Hair follicular keratinocyte (primary cell): ENCODE data around the gene RNU7-1. TPM values are rescaled to one million over a fixed set of nuclear protein-coding genes. Genes with fewer than 3 reads are reported as not detected.

ENCODE experiments used
- total RNA-seq: library from RNA; depleted of rRNA; stranded (reverse); fragments of >200 nt; gene quantifications from 2 replicates; pipeline ENCODE4 v1.2.3, GENCODE V29; 2015

The RNU7-1 gene
- total RNA-seq: not detected in 2 replicates

DNA sequence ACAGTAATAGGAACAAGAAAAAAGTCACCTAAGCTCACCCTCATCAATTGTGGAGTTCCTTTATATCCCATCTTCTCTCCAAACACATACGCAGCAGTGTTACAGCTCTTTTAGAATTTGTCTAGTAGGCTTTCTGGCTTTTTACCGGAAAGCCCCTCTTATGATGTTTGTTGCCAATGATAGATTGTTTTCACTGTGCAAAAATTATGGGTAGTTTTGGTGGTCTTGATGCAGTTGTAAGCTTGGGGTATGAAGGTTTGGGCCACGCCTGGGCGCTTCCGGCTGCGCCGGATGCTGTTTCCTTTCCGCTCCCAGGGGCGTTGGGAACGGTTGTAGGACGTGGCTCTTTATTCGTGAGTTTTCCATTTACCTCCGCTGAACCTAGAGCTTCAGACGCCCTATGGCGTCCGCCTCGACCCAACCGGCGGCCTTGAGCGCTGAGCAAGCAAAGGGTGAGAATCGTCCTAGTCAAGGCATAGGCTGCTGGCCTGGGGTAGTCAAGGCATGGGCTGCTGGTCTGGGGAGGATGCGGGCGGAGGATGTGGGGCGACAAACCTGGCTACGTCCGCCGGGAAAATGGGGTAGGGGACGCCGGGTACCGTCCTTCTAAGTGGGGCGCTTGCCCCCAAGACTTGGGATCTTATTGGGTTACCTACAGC is at the start of gene RNU7-1, which contains the start of gene C12orf57:
Gene RNU7-1, plus strand, starts transcription at position 95 of the 659 bp plus-strand sequence.
Gene C12orf57, plus strand, starts transcription at position 301 of the 659 bp plus-strand sequence. Its CDS starts 100 bp downstream, at position 401.

DNA sequence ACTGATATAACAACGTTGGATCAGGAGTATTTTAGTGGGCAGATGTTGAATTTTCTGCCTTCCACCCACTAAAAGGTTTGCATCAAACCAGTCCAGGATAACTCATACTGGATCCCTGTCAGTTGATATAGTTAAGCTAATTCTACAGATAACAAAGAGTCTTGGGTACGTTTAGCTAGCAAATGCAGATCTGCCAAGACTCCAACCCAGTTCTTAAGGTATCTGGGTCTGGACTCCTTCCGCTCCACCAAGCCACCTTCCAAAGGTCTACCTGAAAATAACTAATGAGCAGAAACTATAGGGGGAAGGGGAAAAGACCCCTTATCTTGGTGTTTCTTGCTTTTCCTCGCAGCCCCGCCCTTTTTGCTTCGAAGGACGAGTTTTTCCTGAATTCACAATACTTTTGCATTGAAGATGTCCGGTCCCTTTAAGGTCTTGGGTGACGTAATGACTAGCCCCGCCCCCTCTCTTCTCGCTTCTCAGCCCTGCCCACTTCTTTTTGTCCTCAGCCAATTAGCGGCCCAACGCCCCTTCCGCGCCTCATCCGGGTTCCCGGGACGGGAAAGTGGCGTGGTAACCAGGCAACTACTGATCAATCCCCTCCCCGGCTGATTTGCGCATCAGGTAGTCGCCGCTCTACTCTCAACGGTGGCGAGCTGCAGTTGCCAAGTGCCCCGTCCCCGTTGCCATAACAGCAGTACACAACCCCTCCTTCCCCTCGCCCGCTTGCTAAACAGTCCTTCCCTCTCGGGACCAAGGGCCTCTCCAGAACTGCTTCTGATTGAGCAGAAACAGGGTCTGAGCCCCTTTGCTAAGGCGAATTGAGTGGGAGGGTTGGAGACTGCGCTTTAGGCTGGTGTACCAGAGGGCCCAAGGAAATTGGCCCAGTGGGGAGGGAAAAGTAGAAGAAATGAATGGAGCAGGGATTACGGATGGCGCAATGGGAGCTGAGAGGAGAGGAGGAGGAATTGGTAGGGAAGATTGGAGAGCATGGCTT is 39.0 kb upstream of the RNU7-1 start, which contains the start of gene LRRC23:
Gene LRRC23, plus strand, starts transcription at position 543 of the 997 bp plus-strand sequence. CDS start 812 bp downstream, outside the sequence.

DNA sequence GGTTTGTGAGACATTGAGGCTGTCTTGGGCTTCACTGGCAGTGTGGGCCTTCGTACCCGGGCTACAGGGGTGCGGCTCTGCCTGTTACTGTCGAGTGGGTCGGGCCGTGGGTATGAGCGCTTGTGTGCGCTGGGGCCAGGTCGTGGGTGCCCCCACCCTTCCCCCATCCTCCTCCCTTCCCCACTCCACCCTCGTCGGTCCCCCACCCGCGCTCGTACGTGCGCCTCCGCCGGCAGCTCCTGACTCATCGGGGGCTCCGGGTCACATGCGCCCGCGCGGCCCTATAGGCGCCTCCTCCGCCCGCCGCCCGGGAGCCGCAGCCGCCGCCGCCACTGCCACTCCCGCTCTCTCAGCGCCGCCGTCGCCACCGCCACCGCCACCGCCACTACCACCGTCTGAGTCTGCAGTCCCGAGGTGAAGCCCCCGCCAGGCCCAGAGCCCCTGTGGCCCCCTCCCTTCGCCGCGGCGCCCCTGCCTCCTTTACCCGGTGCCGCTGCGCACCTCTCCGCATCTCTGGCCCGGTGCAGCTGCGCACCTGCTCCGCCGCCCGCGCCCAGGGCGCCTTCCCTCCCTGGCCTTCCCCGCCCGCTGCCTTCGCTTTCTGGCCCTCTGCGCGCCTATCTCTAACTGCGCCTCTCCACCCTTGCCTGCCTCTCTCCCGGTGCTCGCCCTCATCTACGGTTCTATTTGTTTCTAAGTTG is 29.2 kb upstream of the RNU7-1 start, which contains the start of gene ENO2:
Gene ENO2, plus strand, starts transcription at position 335 of the 701 bp plus-strand sequence. CDS start 1,253 bp downstream, outside the sequence.

GRCh38 chr12:6927379-6928021 is 16.1 kb upstream of the RNU7-1 start, which contains the start of gene ATN1:
Gene ATN1 (plus strand): TSS chr12:6927959. CDS start chr12:6934002, 6,043 bp downstream.

GRCh38 chr12:6950811-6951540 is 7.4 kb downstream of the RNU7-1 start, which contains the start of gene PTPN6:
Gene PTPN6 (plus strand): TSS chr12:6951356. CDS start chr12:6951513, 157 bp downstream.

Other genes starting within 250 kb of the RNU7-1 start
- not detected in 2 replicates for gene PIANP, start 243.0 kb upstream of the RNU7-1 start, total RNA-seq
- 78.2 and 94.5 TPM in 2 replicates for gene COPS7A, start 219.8 kb upstream of the RNU7-1 start, total RNA-seq
- gene MLF2, start 190.7 kb upstream of the RNU7-1 start, total RNA-seq: 359 and 402 TPM in 2 replicates
- 102 and 124 TPM in 2 replicates for gene PTMS, start 177.5 kb upstream of the RNU7-1 start, total RNA-seq
- gene LAG3, start 171.3 kb upstream of the RNU7-1 start, total RNA-seq: 0.08 TPM in 1 of 2 replicates, not detected in the other
- gene CD4, start 154.3 kb upstream of the RNU7-1 start, total RNA-seq: not detected in 2 replicates
- gene GPR162, start 122.0 kb upstream of the RNU7-1 start, total RNA-seq: not detected in 2 replicates
- 10.6 and 15.9 TPM in 2 replicates for gene P3H3, start 115.4 kb upstream of the RNU7-1 start, total RNA-seq
- gene GNB3, start 102.9 kb upstream of the RNU7-1 start, total RNA-seq: 0.47 and 0.49 TPM in 2 replicates
- gene CDCA3, start 92.5 kb upstream of the RNU7-1 start, total RNA-seq: 16.6 and 52.9 TPM in 2 replicates
- 62.9 and 69.8 TPM in 2 replicates for gene USP5, start 91.7 kb upstream of the RNU7-1 start, total RNA-seq
- gene TPI1, start 76.3 kb upstream of the RNU7-1 start, total RNA-seq: 989 and 1,326 TPM in 2 replicates
- gene SPSB2, start 70.5 kb upstream of the RNU7-1 start, total RNA-seq: 12.8 and 13.2 TPM in 2 replicates
- gene LRRC23, start 39.0 kb upstream of the RNU7-1 start, total RNA-seq: 4.1 and 6.2 TPM in 2 replicates
- gene ENO2, start 29.2 kb upstream of the RNU7-1 start, total RNA-seq: 0.68 and 2.1 TPM in 2 replicates
- gene ATN1, start 15.9 kb upstream of the RNU7-1 start, total RNA-seq: 8.4 and 17.5 TPM in 2 replicates
- 146 and 147 TPM in 2 replicates for gene C12orf57, start 206 bp downstream of the RNU7-1 start, total RNA-seq
- 20.9 and 24.3 TPM in 2 replicates for gene PTPN6, start 7.5 kb downstream of the RNU7-1 start, total RNA-seq
- gene PHB2, start 26.8 kb downstream of the RNU7-1 start, total RNA-seq: 300 and 356 TPM in 2 replicates
- gene EMG1, start 27.1 kb downstream of the RNU7-1 start, total RNA-seq: 87.1 and 114 TPM in 2 replicates
- 17.3 and 32.2 TPM in 2 replicates for gene LPCAT3, start 74.7 kb downstream of the RNU7-1 start, total RNA-seq
- gene C1S, start 116.9 kb downstream of the RNU7-1 start, total RNA-seq: 1.9 and 6.0 TPM in 2 replicates
- gene C1R, start 148.6 kb downstream of the RNU7-1 start, total RNA-seq: 11.9 and 12.6 TPM in 2 replicates
- gene C1RL, start 165.4 kb downstream of the RNU7-1 start, total RNA-seq: 19.4 and 29.4 TPM in 2 replicates
- not detected in 2 replicates for gene RBP5, start 185.1 kb downstream of the RNU7-1 start, total RNA-seq
- gene CLSTN3, start 186.6 kb downstream of the RNU7-1 start, total RNA-seq: 6.4 and 17.6 TPM in 2 replicates
- 12.9 and 13.4 TPM in 2 replicates for gene PEX5, start 245.9 kb downstream of the RNU7-1 start, total RNA-seq